GM21737 (cell line): ENCODE results near the gene PLIN1.

ENCODE experiments used
- ATAC-seq: cut with Tn5 transposase; IDR thresholded peaks from one replicate; pipeline ENCODE4 v1.9.1; 2021; ENCODE audit warnings: mild to moderate bottlenecking, moderate library complexity; ENCODE audit not compliant: unreplicated experiment

Gene PLIN1

DNA sequence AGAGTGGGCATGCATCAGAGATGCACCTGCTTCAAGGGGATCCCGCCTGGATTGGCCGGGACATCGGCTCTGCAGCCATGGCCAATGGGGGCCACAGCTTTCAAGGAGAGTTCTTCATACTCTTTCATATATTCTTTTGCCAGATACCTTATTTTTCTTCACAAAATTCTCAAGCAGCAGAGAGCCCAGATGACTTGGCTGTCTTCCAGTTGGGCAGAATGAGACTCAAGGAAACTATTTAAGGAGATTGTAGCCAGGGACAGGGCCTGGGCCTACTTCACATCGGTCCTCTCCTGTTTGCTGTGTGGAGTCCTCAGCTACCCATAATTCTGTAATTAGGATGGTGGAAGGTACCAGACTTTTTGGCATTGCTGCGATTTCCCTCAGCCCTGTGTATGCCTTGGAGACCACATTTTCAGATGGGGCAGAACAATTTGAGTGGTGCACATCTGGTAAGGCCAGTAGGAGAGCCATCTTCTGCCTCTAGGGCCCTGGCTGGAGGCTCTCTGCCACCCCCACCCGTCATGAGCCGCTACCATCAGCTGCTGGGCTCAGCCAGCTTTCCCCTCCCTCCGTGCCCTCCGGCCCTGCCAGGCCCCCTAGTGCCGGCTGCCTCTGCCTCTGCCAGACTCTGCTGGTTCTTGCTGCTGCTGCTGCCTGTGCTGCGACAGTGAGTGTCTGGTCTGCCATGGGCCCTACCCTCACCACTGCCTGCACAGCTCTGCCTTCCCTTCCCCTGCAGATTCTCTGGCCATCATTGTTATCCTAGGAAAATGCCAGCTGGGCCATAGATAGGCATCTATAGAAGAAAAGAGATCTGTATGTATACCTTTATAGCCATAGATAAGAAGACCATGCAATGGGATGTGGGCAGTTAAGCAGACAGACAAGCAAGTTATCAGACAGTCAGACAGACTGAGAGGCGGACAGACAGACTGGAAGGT is 6.7 kb downstream of the PLIN1 start:
- no peak for ATAC-seq

DNA sequence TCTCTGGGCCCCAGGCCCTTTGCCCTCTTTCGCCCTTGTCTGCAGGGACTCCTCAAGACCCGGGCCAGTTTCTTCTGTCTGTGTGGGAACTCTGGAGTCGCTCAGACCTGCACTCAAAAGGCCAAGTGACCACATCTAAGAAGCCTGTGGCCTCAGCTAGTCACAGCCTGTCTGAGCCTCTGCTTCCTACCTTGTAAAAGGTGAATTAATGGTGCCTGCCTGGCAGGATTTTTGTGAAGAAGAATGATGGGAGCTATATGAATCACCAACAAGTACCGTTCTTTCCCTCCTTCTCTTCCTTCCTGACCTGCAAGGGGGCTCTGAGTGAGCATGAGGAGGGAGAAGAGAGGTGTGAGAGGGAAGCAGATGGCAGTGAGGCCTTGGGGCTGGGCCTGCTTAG is 7.5 kb downstream of the PLIN1 start:
- ATAC-seq = no peak

DNA sequence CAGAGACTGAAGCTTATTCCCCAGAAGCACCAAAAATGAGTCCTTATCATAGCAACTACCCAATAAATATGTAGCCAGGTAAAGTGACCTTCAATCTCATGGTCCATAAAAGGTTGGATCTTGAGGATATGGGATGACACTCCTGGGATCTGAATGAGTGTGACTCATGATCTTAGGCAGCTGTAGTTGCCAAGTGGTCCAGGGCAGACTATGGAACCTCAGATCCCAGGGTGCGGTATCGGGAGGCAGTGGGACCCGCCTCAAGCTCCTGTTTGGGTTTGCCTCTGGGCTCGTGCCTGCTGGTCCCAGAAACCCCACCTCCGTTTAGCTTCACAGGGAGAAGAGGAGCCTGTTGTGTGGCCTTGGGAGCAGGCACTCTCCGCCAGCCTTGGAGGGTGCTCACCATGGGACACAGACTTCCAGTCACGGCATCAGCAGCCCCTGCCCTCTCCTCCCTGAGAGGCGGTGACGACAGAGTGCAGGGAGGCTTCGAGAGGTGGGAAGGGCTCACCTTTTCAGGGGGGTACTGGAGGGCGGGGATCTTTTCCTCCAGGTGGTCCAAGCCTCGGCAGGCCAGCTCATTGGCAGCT is 8.1 kb downstream of the PLIN1 start:
- no peak for ATAC-seq

- ATAC-seq = no peak
Observed at GRCh38 chr15:89669941-89670340, 9.2 kb downstream of the PLIN1 start.

GRCh38 chr15:89669309-89669865 is 9.8 kb downstream of the PLIN1 start:
- ATAC-seq = no peak

GRCh38 chr15:89668171-89668570 is 11.0 kb downstream of the PLIN1 start:
- no peak for ATAC-seq

- ATAC-seq = no peak
Observed at GRCh38 chr15:89667706-89667960, 11.5 kb downstream of the PLIN1 start.

GRCh38 chr15:89666858-89667705 is 12.1 kb downstream of the PLIN1 start:
- ATAC-seq = no peak

- ATAC-seq = no peak
Observed at GRCh38 chr15:89666184-89666857, 12.8 kb downstream of the PLIN1 start.

DNA sequence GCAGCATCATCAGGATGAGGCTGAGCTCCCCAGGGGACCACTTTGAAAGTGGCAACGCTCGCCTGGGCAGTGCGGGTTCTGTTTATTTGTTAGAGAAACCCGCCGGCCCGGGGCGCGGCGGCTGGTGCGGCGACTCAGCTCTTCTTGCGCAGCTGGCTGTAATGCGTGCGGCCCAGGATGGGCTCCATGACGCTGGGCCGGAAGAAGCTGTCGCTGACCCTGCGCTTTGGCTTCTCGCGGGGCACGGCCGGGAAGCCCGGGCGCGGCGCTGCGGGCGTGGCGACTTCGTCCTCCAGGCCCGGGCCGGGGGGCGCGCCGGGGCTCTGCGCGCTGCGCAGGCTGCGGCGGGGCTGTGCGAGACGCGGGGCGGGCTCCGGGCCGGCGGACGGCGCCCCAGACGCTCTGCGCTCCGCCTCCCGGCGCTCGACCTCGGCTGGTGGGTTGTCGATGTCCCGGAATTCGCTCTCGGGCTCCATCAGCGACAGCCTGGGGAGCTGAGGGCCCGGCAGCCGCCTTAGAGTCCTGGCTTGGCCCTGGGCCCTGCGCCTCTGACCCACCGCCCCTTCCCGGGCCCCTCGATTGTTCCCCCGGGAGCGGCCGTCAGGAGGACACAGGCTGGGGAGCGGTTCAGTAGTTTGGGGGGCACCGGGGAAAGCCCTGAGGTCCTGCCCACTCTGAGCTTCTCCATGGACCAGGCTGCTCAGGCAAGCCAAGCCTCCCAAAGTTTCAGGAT is 13.6 kb downstream of the PLIN1 start:
- no peak for ATAC-seq

DNA sequence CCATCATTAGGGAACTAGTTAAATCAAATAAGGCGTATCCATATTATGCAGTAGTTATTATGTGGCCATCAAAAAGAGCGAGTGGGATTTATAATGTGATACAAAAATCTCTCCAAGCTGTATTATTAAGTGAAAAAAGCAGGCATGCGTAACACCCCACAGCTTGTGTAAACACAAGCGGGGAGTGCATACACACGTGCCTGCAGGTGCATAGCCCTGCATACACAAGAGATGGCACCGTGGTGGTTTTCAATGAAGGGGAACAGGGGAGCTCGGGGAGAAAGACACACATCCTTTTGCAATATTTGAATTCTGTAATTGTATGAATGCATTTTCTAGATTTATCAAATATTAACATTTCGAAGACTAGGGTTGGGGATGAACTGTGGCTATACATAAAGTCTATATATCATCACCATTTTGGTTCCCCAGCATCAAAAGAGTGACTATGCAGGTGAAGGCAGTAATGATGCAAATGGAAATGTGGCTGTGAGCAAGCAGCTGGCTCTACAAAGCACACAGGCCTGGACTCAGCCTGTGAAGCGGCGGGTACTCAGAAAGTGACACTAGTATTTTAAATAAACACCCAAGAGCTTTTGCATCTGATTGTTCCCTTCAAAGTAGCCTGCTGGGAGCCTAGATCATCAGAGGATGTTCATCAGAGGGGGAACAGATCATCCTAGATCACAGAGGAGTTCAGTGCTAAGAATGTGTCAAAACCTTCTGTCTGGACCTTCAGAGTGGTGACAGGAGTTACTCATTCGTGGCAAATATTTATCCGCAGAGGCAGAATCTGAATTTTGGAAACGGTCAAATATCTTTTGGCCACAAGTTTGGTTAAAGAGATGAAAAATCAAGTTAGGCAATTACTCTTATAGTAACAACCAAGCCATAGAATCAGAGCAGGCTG is 14.5 kb downstream of the PLIN1 start:
- no peak for ATAC-seq

- no peak for ATAC-seq
Observed at GRCh38 chr15:89662893-89663626, 16.1 kb downstream of the PLIN1 start.

GRCh38 chr15:89660556-89660955 is 18.6 kb downstream of the PLIN1 start:
- ATAC-seq = no peak

- ATAC-seq = no peak
Observed at GRCh38 chr15:89659295-89659694, 19.9 kb downstream of the PLIN1 start.

- ATAC-seq = no peak
Observed at GRCh38 chr15:89657686-89658200, 21.4 kb downstream of the PLIN1 start.

- no peak for ATAC-seq
Observed at GRCh38 chr15:89656116-89656815, 22.9 kb downstream of the PLIN1 start.
